ENCODE data around the gene TMEM270.

- no peak for TF ChIP-seq CTCF (IDR thresholded peaks at IDR 0.05; ENCODE audit: insufficient read depth, low read length, poor library complexity, severe bottlenecking)
- TF ChIP-seq EZH2phosphoT487 (conservative IDR thresholded peaks at IDR 0.05; ENCODE audit: low read length) = no peak
These were observed 32.6 kb downstream of the TMEM270 start for GRCh38 chr7:73893342-73894101.
